LoVo (cell line): ENCODE results near the gene CPS1.

Experiments used
- DNase-seq: peaks from one replicate; pipeline ENCODE4 v3.0.0-alpha.2; 2016; ENCODE audit warnings: low spot score

CPS1 gene

GRCh38 chr2:210681491-210681890, 125.1 kb downstream of the CPS1 start:
- no peak for DNase-seq

DNA sequence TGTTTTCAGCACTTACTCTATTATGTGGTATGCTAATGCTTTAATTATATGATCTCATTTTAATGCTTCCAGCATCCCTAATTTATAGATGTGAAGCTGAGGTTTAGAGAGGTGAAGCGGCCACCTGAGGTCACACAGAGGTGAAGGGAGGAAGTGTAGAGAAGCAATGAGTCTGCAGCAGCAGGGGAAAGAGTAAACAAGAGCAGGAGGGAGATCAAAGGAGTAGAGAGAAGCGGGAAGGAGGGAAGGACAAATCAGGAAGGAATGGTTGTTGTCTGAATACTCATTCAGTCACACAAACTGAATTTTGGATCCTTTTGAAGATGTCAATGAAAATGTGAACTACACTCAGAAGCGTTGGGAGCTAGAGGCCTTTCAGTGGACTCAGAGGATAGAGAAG, 130.0 kb downstream of the CPS1 start:
- no peak for DNase-seq

DNA sequence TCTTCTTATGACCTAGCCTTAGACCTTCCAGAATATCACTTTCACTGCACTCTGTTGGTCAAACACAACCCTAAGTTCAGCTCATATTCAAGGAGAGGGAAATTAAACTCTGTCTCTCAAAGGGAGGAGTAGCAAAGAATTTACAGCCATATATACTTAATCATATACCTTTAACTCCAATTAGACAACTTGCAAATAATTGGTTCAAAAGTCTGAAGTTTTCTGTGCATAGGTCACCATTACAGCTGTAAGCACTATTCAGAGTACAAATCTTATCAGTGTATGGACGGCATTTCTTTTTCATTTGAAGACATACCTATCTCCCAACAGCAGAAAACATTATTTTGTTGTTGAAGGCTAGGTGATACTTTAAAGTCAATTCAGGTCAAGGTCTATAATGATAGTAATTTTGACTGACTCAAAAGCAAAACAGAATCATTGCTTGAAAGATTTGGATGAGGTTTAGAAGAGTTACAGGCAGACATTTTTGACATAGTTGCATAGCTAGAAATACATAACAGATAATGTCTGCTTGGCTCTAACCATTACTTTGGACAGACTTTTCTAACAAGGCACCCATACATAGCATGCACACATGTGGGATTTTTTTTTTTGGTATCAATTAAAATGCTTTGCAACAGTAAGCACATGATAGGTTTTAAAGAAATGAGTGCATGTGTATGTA, 131.5 kb downstream of the CPS1 start:
- no peak for DNase-seq

DNA sequence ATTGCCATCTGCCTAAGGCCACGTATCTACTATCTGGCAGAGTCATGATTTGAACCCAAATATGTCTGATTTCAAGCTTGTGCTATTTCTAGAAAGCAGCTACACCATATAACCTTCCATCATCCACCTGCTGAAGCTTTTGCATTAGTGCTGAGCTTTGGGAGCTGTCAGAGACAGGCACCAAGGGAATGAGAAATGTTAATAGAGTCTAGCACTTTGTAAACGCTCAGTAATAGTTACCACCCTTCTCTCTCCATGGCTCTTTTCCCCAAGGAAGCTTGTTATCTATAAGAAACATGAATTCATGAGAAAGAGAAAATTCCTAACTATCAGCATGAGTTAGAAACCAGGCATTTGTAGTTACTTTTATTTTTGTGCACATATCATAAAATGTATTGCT, 151.5 kb downstream of the CPS1 start:
- DNase-seq, result no peak

DNA sequence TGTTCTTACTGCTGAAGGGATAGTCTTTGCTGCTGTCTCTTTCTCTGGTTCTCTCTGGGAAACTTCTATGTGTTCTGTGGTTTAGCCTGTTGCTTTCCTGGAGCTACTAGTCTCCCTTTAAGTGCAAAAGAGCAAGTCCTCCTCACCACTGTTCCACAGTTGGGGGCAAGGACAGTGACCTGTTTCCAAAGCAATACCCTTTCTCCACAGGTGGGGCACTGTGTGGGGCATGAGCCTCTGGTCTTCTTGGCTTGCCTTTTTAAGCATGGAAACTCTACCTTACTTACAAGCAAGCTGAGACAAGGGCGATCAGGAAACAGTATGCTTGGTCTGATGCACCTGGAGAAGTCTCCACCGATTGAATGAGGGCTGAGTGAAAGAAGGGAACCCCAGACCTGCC, 156.7 kb downstream of the CPS1 start:
- no peak for DNase-seq

DNA sequence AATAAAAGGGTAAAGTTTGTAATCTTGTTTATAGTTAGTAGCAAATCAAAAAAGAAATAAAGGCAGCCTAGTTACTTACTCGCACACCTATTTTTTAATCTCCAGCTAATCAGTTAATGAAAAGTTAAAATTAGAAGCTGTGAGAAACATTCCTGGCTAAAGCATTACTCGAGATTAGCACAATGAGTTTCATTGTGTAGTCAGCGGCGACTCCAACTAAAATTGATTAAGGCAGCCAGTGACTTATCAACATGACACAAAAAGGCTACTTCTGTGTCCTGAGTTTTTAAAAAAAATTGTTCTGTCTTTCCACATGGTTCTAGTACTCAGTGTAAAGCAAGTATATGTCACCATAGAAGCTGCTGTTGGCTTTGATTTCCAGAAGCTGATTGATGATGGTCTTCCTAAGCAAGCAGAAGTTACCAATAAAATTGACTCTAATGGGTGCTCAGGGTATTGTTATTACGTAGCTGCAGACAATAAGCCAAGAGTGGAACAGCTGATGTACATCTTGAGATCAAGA, 159.2 kb downstream of the CPS1 start:
- DNase-seq, result no peak

GRCh38 chr2:210718503-210718902, 162.1 kb downstream of the CPS1 start:
- DNase-seq, result no peak

DNA sequence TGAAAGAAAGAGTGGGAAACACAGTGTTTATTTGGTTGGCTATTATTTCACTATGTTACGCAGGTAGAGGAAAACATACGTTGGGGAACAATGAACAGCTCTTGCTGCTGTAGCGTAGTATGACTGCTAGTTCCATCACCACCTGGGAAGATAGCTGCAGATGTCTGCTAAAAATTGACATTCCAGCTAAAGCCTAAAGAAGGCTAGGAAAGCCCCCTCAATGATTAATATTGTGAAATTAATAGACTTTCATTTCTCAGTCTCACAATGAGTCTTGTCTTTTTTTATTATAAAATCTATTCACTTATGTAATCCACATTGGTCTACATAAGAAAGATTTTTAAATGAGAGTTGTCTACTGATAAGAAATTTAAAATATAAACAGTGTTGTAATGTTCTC, 165.7 kb downstream of the CPS1 start:
- no peak for DNase-seq

- DNase-seq, result no peak
Observed at GRCh38 chr2:210727549-210727948, 171.2 kb downstream of the CPS1 start.
